HepG2 (cell line): ENCODE data around the gene LNX2. TPM values are rescaled to one million over a fixed set of nuclear protein-coding genes. Genes with fewer than 3 reads are reported as not detected.

Experiments used
- MEF2D ChIP-seq: sonication (generic); formaldehyde crosslinking; IDR thresholded peaks from 2 replicates; pipeline ENCODE4 v1.5.1; 2020; ENCODE audit warnings: mild to moderate bottlenecking, missing genetic modification reagents
- MIXL1 ChIP-seq: IDR thresholded peaks from 2 replicates; pipeline ENCODE4 v1.6.1; 2016
- NCOA1 ChIP-seq: sonication (generic); formaldehyde crosslinking; IDR thresholded peaks from 2 replicates; pipeline ENCODE4 v1.9.0; 2021; ENCODE audit warnings: missing genetic modification reagents
- PAX8 ChIP-seq: sonication (generic); formaldehyde crosslinking; IDR thresholded peaks from 2 replicates; pipeline ENCODE4 v1.8.0; 2022; ENCODE audit warnings: mild to moderate bottlenecking, missing genetic modification reagents, borderline replicate concordance
- SIN3B ChIP-seq: fragments of 150-350 bp; IDR thresholded peaks from 2 replicates; pipeline ENCODE4 v1.6.1; 2014; ENCODE audit warnings: low read length
- SIX1 ChIP-seq: sonication (generic); formaldehyde crosslinking; IDR thresholded peaks from 2 replicates; pipeline ENCODE4 v1.4.0; 2020; ENCODE audit warnings: missing genetic modification reagents, borderline replicate concordance
- ZFP62 ChIP-seq: sonication (generic); formaldehyde crosslinking; IDR thresholded peaks from 2 replicates; pipeline ENCODE4 v1.4.0; 2020; ENCODE audit warnings: missing genetic modification reagents
- ZNF143 ChIP-seq: sonication (generic); formaldehyde crosslinking; IDR thresholded peaks from 2 replicates; pipeline ENCODE4 v1.4.0; 2020; ENCODE audit warnings: missing genetic modification reagents
- ZNF207 ChIP-seq: fragments of 450-650 bp; IDR thresholded peaks from 2 replicates; pipeline ENCODE4 v1.6.1; 2016; ENCODE audit warnings: antibody characterized with exemption, borderline replicate concordance
- ZNF343 ChIP-seq: sonication (generic); formaldehyde crosslinking; IDR thresholded peaks from 2 replicates; pipeline ENCODE4 v1.4.0; 2020; ENCODE audit warnings: mild to moderate bottlenecking, missing genetic modification reagents
- ZNF460 ChIP-seq: sonication (generic); formaldehyde crosslinking; IDR thresholded peaks from 2 replicates; pipeline ENCODE4 v1.5.1; 2020; ENCODE audit warnings: missing genetic modification reagents, mild to moderate bottlenecking, borderline replicate concordance
- ZNF713 ChIP-seq: sonication (generic); formaldehyde crosslinking; IDR thresholded peaks from 2 replicates; pipeline ENCODE4 v1.4.0; 2020; ENCODE audit warnings: mild to moderate bottlenecking, missing genetic modification reagents
- ZNF768 ChIP-seq: sonication (generic); formaldehyde crosslinking; IDR thresholded peaks from 2 replicates; pipeline ENCODE4 v1.4.0; 2020; ENCODE audit warnings: missing genetic modification reagents
- polyA plus RNA-seq, 8 experiments: library from polyadenylated mRNA; depleted of rRNA in 3 of 8; stranded (reverse) in 7 of 8; unstranded in 1 of 8; fragments of >200 nt; fragmentation: Illumina TruSeq in 4 of 8; extraction: Trizol in 4 of 8; gene quantifications; 2 replicates each; pipeline versions ENCODE4 v1.2.1 to v1.2.3, GENCODE V29; 2011 to 2016; ENCODE audit warnings: low read depth in 4 of 8, missing spikeins in 1 of 8, mixed read lengths in 1 of 8; ENCODE audit not compliant: insufficient read depth in 1 of 8
- total RNA-seq, 5 experiments: library from RNA; depleted of rRNA; stranded (reverse); fragments of >200 nt; fragmentation: Illumina TruSeq; extraction: Trizol; gene quantifications; 2 replicates each; pipeline ENCODE4 v1.2.3, GENCODE V29; 2016; ENCODE audit warnings: low read depth in 1 of 5
- TF ChIP-seq, protein P1 (sequence below): sonication (generic); formaldehyde crosslinking; IDR thresholded peaks from 2 replicates; pipeline ENCODE4 v1.5.0; 2020; ENCODE audit warnings: missing genetic modification reagents
- TF ChIP-seq, protein P2 (sequence below): sonication (generic); formaldehyde crosslinking; IDR thresholded peaks from 2 replicates; pipeline ENCODE4 v1.4.0; 2020; ENCODE audit warnings: missing genetic modification reagents, low read depth, mild to moderate bottlenecking, borderline replicate concordance
- TF ChIP-seq, protein P3 (sequence below): sonication (generic); formaldehyde crosslinking; IDR thresholded peaks from 2 replicates; pipeline ENCODE4 v1.4.0; 2020; ENCODE audit warnings: missing genetic modification reagents
- TF ChIP-seq, protein P4 (sequence below): sonication (generic); formaldehyde crosslinking; IDR thresholded peaks from 2 replicates; pipeline ENCODE4 v1.4.0; 2020; ENCODE audit warnings: missing genetic modification reagents

The LNX2 gene
- total and polyA plus RNA-seq, 2 of the 13 experiments (the other 11 are each of a cell fraction or from before 2014, with no cell fraction given): 9.2 to 9.7 TPM

DNA sequence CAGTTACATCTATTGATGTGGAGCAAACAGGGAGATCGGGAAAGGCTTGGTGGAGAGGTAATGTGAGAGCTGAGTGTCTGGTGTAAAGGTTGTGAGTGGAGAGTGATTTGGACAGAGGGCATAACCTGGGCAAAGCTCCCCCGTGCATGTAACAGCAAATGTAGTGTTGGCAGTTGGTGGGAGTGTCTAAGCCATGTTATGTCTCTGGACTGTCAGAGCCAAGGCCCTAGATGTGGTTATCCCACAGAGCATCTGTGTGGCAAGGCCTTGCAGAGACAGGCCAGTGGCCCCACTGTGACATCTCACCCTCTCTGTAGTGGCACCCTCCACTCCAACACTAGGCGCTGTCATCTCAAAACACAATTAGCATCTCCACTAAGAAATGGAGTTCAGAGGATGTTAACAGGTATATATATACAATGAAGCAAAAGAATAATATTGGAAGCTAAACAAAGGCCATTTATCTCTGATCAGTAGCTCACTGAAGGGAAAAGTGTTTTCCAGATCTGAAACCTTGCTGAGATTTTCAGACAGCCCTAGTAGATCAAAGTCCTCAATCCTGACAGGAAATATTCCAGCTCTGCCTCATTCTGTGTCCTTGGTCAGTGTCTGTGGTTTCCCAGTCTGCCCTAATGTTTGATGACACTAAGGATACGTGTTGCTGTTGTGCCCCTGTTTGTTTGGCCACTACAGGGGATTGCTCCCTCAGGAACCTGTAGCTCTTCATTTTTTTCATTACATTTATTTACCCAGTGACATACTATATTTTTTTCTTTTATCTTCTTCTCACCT, 21.6 kb upstream of the LNX2 start (continued):
- TF ChIP-seq, protein P1, sequence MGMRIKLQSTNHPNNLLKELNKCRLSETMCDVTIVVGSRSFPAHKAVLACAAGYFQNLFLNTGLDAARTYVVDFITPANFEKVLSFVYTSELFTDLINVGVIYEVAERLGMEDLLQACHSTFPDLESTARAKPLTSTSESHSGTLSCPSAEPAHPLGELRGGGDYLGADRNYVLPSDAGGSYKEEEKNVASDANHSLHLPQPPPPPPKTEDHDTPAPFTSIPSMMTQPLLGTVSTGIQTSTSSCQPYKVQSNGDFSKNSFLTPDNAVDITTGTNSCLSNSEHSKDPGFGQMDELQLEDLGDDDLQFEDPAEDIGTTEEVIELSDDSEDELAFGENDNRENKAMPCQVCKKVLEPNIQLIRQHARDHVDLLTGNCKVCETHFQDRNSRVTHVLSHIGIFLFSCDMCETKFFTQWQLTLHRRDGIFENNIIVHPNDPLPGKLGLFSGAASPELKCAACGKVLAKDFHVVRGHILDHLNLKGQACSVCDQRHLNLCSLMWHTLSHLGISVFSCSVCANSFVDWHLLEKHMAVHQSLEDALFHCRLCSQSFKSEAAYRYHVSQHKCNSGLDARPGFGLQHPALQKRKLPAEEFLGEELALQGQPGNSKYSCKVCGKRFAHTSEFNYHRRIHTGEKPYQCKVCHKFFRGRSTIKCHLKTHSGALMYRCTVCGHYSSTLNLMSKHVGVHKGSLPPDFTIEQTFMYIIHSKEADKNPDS (CRISPR knock-in tag): no peak
- TF ChIP-seq, protein P2, sequence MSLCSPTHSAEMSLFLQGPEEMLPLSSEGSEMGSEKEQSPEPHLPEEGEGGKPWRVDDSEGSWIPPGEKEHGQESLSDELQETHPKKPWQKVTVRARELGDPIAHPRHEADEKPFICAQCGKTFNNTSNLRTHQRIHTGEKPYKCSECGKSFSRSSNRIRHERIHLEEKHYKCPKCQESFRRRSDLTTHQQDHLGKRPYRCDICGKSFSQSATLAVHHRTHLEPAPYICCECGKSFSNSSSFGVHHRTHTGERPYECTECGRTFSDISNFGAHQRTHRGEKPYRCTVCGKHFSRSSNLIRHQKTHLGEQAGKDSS (CRISPR knock-in tag): no peak; the same call in 1 of the 2 replicates
- TF ChIP-seq, protein P3, sequence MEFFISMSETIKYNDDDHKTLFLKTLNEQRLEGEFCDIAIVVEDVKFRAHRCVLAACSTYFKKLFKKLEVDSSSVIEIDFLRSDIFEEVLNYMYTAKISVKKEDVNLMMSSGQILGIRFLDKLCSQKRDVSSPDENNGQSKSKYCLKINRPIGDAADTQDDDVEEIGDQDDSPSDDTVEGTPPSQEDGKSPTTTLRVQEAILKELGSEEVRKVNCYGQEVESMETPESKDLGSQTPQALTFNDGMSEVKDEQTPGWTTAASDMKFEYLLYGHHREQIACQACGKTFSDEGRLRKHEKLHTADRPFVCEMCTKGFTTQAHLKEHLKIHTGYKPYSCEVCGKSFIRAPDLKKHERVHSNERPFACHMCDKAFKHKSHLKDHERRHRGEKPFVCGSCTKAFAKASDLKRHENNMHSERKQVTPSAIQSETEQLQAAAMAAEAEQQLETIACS: no peak
- TF ChIP-seq SIX1 (CRISPR knock-in tag) (no peak), ZNF207 (no peak), SIN3B (no peak), ZFP62 (CRISPR knock-in tag) (no peak), PAX8 (no peak), NCOA1 (CRISPR knock-in tag) (no peak), MEF2D (CRISPR knock-in tag) (peak; percentile 25; the same call in 1 of the 2 replicates), ZNF460 (no peak), ZNF143 (no peak), ZNF713 (CRISPR knock-in tag) (no peak), MIXL1 (CRISPR knock-in tag) (no peak), ZNF768 (CRISPR knock-in tag) (no peak; the same call in 1 of the 2 replicates), ZNF343 (CRISPR knock-in tag) (no peak)
- TF ChIP-seq, protein P4, sequence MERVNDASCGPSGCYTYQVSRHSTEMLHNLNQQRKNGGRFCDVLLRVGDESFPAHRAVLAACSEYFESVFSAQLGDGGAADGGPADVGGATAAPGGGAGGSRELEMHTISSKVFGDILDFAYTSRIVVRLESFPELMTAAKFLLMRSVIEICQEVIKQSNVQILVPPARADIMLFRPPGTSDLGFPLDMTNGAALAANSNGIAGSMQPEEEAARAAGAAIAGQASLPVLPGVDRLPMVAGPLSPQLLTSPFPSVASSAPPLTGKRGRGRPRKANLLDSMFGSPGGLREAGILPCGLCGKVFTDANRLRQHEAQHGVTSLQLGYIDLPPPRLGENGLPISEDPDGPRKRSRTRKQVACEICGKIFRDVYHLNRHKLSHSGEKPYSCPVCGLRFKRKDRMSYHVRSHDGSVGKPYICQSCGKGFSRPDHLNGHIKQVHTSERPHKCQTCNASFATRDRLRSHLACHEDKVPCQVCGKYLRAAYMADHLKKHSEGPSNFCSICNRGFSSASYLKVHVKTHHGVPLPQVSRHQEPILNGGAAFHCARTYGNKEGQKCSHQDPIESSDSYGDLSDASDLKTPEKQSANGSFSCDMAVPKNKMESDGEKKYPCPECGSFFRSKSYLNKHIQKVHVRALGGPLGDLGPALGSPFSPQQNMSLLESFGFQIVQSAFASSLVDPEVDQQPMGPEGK (CRISPR knock-in tag): 0 out of 2 replicates have a peak, but pooled peaks have one; percentile 36
